ENCODE results near the gene TRMT1.
"Not testable (repeated sequence)": the region's sequence is repeated elsewhere in the genome, so short reads cannot be mapped to it uniquely, and the experiment has no call there.

The TRMT1 gene

DNA sequence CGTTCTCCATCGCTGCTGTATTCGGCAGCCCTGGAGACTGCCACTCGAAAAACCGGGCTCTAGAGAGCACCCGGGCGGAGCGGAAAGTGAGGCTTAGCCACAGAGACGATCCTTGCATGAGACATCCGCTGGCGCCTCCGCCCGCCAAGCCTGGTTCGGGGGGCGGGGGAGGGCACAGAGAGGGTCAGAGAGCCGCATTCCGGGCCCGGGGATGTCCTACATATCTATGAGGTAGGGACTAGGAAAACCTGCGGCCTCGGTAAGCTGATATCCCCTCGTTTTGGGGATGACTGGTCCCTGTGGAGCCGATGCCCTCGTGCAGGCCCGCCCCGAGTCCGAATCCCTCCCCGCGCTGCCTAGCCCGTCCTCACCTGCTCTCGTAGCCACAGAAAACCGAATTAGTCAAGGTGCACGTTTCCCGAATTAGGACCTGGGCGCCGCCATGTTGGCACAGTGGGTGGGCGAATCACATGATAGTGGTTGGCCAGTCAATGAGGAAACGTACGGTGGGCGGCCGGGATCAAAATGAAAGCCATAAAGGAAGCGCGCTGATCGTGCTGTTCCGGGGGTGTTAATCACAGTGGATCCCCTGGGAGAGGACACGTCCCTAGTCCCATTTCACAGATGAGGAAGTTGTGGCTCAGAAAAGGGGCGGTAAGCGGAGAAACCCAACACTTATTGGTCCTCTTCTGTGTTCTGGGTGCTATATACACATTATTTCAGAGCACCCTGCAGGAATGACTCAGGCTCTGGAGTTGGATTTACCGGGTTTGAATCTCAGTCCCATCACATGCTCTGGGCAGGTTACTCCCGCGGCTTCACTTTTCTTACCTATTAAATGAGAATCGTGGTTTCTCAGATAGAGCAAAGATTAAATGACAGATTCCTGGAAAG is at the start of gene TRMT1:
Gene TRMT1 (minus strand): TSS at position 459 of the 894 bp plus-strand sequence. CDS start 341 bp downstream, at position 118.
- DNase-seq = peak; percentile 78 to 89 (median 85)

DNA sequence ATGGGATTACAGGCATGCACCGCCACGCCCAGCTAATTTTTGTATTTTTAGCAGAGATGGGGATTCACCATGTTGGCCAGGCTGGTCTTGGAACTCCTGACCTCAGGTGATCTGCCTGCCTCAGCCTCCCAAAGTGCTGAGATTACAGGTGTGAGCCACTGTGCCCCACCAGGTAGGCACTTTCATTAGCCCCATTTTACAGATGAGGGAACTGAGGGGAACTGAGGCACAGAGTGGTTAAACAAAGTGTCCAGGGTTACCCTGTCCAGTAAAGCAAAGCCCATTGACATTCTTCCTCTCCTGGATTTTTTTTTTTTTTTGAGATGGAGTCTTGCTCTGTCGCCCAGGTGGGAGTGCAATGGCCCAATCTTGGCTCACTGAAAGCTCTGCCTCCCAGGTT is 49.6 kb upstream of the TRMT1 start:
- DNase-seq = not testable (repeated sequence)

DNA sequence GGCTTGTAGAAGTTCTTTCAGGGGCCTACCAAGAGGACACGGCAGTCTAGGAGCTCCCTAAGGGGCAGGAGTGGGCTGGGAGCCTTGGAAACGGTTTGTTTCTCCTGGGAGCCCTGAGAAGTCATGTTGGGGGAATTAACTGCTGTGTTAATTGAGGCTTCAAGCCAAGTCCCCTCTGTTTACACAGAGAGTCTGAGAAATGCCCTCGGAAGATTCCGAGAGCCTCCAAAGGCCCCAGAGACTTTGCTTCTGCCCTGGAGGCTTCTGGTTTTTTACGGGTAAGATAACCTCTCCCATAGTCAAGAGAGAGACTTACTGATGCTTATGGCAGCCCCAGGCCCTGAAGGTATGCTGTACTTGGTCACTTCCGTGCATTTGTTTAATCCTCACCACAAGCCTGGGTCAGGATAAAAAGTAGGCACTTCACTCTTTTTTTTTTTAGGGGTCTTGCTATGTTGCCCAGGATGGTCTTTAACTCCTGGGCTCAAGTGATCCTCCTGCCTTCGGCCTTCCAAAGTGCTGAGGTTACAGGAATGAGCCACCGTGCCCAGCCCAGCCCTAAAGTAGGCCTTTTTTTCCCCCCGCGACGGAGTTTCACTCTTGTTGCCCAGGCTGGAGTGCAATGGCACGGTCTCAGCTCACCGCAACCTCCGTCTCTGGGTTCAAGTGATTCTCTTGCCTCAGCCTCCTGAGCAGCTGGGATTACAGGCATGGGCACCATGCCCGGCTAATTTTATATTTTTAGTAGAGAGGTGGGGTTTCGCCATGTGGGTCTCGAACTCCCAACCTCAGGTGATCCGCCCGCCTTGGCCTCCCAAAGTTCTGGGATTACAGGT is 48.8 kb upstream of the TRMT1 start:
- no peak for DNase-seq

DNA sequence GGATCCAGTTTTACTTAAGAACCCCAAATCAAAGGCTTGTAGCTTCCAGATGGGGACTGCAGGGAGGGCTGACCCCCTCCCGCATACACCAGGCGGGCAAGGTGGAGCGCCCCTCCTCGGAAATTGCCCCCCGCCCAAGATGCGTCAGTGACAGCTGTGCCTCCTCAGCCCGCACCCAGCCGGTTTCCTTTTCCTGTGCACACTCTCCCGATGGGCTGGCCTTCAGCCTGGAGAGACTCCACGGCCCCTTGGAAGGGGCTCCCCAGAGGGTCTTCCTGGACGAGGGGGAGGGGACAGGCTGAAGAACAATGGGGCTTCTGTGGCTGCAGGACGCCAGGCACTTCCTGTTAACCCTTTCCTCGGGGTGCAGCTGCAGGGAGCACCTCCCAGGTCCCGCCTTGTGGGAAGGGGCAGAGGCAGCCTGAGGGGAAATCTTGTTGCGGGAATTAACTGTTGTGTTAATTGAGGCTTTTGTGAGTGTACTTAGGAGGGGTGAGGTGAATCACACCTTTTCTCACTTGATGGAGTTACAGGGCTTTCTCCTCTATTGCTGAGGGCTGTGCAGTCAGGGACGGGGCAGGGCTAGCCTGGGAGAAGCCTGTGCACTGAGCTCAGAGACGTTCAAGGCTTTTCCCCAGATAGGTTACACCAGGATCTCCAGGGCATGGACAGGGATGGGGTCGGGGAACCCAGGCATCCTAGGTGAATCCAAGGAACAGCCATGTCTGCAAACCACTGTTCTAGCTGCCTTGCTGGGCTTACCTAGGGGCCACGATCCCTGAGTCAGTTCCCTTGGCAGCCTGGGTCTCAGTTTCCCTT is 48.0 kb upstream of the TRMT1 start:
- peak; percentile 14 to 46 (median 36) for DNase-seq

DNA sequence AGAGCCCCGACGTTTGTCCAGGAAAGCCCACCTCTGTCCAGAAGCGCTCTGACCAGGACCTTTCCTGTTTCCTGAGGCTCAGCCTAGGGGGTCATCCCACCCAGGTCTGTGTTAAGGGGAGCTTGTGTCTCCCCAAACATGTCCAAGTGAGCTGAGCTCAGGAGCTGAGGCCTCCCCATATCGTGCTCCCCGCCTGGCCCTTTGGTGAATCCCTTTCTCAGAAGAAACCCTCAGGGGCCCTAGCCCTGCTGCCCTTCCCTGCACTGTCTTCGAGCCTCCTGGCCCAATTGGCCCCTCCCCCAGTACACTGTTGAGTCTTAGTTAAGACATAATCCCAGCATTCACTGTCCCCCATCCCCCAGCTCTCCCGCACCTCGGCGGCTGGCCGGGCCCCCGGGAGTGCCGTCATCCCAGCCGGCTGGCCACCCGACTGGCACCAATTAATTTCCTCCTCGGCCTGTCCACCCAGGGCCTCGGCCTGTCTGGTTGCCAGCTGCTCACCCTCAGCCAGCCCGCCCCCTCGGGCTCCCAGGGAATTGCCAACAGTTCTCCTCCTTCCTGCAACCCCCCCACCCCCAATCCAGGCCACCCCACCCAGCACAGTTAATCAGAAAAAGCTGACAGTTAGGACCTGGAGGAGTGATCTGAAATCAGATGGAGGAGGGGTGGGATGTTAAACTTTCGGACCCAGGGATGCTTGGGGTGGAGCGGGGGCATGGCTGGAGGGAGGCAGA is 47.2 kb upstream of the TRMT1 start:
- DNase-seq = peak in 5 of 6 experiments; percentile 9 to 58 (median 56)

DNA sequence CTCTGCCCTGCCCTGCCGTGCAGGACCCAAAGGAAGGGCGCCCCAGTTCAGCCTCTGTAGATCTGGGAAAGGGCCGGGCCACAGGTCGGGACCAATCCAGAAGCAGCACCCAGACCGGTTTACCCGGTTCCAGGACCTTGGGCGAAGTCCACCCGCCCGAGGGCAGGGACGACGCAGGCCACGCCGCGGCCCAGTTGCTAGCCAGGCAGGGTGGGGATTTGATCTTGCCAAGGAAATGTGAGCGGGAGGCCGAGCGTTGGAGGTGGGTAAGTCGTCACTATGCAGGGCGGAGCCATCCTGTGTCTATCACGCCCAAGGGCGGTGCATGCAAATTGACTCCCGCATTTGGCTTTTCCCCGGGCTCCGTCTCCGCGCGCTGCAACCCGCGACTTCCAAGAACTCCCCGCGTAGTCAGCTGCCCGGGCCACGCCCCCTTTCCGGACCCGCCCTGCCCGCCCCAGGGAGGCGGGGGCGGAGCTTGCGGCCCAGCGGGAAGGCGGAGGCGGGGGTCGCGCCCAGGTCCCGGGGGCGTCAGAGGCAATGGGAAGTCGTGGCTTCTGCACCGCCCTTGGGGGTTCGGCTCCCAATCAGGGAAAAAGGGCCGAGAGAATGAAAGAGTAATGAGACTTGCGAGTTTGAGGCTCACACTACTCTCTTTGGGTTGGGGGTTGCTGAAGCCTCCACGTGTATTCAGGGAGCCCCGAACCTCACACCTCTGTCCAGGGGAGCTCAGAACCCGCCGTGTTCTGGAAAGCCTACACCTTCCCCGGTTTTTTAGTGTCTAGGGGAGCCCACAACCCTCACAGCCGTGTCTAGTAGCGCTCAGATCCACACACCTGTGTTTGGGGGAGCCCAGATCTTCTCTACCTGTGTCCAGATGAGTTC is 46.4 kb upstream of the TRMT1 start:
- DNase-seq = peak; percentile 63 to 88 (median 74)

DNA sequence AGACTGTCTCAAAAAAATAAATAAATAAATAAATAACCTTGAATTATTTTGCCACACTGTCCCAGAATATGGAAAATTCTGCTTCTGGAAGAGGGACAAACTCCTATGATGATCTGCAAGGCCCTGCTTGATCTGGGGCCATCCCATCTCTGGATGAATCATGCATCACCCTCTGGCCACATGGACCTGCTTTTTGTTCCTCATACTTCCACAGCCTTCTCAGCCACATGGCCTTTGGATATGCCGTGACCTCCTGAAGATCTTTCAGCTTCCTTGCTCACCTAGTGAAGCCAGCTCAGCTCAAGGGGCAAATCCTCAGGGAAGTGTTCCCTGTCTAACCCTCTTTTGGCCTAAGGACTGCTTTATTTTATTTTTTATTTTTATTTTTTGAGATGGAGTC is 44.0 kb upstream of the TRMT1 start:
- DNase-seq = no peak

DNA sequence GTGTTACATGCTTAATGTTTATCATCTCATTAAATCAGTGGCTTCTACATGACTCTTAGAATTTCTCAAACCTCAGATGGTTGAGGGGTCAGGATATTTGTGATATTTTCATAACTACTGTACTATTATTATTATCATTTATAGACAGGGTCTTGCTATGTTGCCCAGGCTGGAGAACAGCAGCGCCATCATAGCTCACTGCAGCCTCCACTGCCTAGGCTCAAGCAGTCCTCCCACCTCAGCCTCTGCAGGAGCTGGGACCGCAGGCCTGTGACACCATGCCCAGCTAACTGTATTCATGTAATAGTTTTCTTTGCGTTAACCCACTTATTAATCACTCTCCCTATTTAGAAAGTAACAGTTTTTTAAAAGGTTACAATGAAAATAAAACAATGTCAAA is 43.2 kb upstream of the TRMT1 start:
- DNase-seq = no peak

DNA sequence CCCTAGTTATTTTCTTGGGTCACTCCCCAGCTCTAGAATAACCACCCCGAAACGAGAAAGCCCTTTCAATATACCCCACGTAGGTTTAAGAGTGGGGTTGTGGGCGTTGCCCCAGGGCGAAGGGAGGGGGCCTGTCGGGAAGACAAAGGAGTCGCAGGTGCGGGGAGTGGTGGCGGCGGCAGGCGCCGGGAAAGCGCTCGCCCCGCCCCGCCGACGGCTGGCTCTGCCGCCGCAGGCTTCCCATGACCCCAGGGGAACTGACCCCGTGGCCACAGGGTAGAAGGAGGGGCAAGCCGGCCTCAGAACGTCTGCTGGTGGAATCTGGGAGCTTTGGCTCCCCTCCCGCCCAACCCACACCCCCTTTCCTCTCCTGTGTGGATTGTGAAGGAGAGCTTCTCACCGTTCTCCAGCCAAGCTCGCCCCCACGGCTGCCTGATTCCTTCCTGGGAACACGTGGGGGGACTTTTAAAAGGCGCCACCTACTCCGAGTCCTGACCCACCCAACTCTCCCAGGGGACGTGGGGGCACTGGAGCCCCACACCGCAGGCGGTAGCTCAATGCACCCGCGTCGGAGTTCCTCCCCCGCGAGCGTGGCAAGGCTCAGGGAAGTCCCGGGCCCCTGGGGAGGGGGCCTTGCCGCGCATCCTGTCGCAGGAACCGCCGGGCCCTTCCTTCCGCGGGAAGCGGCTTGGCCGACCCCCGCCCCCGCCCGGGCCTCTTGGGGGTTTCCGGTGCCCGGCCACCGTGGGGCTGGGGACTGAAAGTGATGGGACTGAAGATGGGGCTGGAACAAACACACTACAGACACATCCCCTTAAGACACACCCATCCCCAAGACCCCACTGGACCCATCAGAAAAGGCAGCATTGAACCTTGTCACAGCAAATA is 39.2 kb upstream of the TRMT1 start:
- DNase-seq = peak; percentile 67 to 77 (median 75)

DNA sequence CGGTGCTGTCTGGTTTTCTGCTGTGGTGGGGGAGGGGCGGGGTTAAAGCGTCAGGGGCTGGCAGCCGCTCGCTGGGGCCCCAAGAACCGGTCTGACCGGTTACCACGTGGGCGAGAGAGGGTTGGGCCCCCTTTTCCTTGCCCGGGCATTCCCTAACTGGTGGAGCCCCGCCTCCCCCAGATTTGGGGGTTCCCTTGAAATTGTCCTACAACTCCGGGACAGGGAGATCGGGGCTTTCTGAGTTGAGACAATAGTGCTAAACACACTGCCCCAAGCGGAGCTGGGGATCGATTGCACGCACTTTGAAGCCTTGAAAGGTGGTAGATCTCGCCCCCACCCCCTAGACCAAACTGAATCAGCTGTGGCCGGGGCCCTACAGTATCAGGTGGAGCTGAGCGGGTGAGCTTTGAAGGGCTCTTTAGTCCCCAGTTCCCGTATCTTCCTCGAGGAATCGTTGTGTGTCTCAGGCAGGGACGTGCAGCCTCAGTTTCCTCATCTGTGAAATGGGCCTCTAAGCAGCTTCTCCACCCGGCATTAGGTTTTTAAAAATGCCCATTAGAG is 38.5 kb upstream of the TRMT1 start:
- DNase-seq = peak; percentile 60 to 81 (median 74)

DNA sequence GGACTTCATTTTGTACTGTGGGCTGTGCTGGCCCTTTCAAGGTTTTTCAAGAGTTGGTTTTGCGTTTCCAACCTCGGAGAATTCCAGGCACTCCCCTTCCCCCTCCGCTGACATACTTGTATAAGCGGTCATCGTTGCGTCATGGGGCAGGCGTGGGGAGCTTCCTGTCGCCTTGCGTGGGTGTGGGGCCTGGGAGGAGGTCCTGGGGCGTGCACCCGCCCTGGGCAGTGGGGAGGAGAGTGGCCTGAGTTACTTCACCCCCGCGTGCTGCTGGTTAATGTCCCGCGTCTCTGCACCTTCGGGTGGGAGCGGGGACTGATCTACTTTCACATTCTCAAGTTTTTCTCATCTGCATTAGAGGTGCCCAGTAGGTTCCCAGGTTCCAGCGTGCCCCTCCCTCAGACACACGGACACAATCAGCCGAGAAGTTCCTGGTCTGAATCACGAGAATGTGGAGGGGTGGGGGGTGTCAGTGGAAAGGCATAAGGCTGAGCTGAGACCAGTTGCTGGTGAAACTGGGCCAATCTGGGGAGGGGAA is 37.8 kb upstream of the TRMT1 start:
- peak in 5 of 6 experiments; percentile 24 to 64 (median 52) for DNase-seq

DNA sequence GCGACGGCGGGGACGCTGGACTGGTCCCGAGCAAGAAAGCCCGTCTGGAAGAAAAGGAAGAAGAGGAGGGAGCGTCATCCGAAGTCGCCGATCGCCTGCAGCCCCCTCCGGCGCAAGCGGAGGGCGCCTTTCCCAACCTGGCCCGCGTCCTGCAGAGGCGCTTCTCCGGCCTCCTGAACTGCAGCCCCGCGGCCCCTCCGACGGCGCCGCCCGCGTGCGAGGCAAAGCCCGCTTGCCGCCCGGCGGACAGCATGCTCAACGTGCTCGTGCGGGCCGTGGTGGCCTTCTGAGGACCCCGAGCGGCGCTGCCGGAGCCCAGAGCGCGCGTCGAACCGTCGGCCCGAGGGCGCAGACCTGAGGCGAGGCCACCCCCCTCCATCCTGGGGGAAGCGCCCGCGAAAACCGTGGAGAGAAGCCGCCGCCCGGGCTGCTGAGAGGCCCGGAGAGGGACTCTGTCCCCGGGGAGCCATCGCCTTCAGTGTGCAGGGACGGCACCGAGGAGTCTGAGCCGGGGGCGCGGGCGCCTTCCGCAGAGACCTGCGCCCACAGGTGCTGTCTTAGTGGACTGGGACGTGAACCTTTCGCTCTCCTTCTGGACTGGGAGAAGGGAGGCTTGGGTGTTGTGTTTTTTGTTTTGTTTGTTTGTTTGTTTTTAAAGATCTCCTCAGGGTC is 37.2 kb upstream of the TRMT1 start:
- DNase-seq = peak in 3 of 6 experiments; percentile 32 to 42 (median 36)

DNA sequence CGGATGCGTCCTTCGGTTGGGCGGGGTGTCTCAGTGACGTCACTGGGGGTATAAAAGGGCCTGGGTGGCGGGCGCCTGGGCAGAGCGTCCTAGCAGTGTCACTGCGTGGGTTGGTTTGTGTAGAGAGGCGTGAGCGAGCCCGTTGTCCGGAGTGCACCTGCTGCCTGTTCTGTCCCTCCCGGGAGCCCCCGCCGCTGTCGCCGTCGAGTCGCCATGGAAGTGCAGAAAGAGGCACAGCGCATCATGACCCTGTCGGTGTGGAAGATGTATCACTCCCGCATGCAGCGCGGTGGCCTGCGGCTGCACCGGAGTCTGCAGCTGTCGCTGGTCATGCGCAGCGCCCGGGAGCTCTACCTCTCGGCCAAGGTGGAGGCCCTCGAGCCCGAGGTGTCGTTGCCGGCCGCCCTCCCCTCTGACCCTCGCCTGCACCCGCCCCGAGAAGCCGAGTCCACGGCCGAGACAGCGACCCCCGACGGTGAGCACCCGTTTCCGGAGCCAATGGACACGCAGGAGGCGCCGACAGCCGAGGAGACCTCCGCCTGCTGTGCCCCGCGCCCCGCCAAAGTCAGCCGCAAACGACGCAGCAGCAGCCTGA is 36.5 kb upstream of the TRMT1 start:
- DNase-seq = peak; percentile 89 to 98 (median 95)

DNA sequence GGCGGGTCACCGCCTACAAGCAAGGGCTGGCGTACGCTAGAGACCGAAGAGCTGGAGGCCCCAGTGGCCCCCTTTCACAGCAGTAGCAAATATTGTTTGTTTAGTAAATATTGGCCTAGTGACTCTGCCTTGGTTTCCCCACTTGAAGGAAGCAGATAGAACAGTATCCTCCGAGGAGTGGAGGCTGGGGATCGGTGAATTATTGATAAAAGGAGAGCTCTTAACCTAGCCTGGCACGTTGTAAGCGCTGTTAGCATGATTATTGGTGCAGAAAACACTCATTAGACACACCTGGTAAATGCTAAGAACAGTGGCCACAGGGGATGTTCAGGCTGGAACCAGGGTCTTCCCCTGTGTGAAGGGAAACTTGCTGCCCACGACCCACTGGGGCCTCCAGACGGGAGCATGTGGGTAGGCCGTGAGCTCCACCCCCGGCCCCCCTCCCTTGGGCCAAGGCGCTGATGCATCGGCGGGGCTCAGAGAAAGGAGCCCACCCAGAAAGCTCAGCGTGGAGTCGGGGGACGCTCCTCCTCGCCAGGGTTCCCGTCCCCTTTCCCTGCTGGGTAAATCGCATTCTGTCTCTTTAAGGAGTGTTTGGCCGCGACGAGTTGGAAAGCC is 35.9 kb upstream of the TRMT1 start:
- DNase-seq = no peak

DNA sequence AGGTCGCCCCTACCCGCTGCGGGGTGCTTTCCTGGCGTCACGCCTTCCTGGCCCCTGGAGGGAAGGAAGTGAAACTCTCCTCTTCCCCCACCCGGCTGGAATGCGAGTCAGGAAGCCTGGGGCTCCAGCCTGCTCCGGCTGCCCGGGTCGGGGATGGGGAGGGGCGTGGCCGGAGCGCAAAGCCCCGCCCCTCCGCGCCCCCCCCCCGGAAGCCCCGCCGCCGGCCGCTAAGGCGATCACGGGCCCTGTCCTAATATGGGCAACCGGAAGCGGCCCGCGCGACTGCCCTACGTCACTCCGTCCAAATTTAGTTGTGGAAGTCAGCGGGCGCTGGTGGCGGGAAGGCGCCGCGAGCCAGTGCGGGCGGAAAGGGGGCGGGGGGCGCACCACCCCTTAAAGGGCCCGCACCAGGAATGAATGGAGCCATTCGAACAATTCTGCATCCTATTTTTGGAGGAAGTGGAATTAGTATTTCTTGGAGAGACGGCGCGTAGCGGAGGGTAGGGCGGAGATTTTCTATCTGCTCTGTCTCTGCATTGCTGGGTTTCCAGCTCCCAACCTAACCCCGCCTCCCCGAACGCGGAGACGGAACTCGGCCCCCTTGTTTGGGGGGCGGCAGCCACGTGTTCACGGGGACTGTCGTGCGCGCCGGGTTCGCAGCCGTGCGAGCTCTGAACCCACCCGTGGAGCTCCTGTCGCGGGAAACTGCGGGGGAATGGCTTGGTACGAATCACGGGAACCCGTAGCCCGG is 35.2 kb upstream of the TRMT1 start:
- DNase-seq = peak; percentile 92 to 95 (median 93)

DNA sequence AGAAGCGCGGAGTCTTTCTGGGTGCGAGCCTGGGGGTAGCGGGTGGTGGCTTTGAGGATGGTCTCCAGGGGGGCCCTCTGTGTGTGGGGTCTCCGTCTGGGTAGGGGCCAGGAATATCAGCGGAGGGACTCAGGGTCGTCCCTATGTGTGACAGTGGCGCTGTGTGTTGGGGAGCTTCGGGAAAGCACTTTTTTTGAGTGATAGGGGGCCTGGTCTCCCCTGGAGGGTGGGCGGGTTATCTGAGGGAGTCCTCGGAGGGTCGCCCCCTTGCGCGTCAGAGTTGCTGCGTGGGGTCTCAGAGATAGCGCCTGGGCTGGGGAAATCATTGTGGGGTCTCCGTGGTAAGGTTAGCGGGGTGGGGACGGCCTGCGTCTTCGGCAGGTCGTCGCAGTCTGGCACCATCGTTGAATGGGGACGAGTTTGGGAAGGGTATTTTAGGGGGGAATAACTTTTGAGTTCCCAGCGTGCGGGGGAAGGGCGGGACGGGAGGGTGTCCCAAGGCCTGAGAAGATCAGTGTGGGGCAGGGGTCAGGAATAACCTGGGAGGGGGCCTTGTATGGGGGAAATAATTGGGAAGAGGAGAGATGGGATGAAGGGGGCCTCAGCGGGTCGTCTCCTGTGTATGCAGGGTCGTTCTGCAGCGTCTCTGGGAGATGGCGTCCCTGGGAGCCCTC is 34.5 kb upstream of the TRMT1 start:
- DNase-seq = peak in 4 of 6 experiments; percentile 30 to 53 (median 40)
